Central memory CD4-positive, alpha-beta T cell (primary cell): ENCODE data around the gene KLF6.
"Not testable (repeated sequence)": the region's sequence is repeated elsewhere in the genome, so short reads cannot be mapped to it uniquely, and the experiment has no call there.

Experiments used
- DNase-seq: peaks from one replicate; pipeline ENCODE4 v3.0.0; 2022

KLF6 gene

GRCh38 chr10:3755440-3756359 is 29.3 kb downstream of the KLF6 start:
- no peak for DNase-seq

- no peak for DNase-seq
Measured at GRCh38 chr10:3754727-3755439, 30.1 kb downstream of the KLF6 start.

GRCh38 chr10:3750854-3751253 is 34.2 kb downstream of the KLF6 start:
- no peak for DNase-seq

GRCh38 chr10:3750006-3750816 is 34.8 kb downstream of the KLF6 start:
- no peak for DNase-seq

- no peak for DNase-seq
Measured at GRCh38 chr10:3749600-3749999, 35.4 kb downstream of the KLF6 start.

GRCh38 chr10:3749011-3749410 is 36.0 kb downstream of the KLF6 start:
- DNase-seq: no peak

- DNase-seq: no peak
Measured at GRCh38 chr10:3748484-3748883, 36.5 kb downstream of the KLF6 start.

GRCh38 chr10:3747984-3748383 is 37.0 kb downstream of the KLF6 start:
- DNase-seq: no peak

- DNase-seq: no peak
Measured at GRCh38 chr10:3747248-3747960, 37.6 kb downstream of the KLF6 start.

- DNase-seq: no peak
Measured at GRCh38 chr10:3746634-3747033, 38.4 kb downstream of the KLF6 start.

GRCh38 chr10:3745521-3745920 is 39.5 kb downstream of the KLF6 start:
- no peak for DNase-seq

GRCh38 chr10:3741688-3742461 is 43.1 kb downstream of the KLF6 start:
- no peak for DNase-seq

GRCh38 chr10:3740157-3740871 is 44.7 kb downstream of the KLF6 start:
- no peak for DNase-seq

GRCh38 chr10:3738855-3739350 is 46.1 kb downstream of the KLF6 start:
- DNase-seq: no peak

GRCh38 chr10:3737864-3738263 is 47.1 kb downstream of the KLF6 start:
- no peak for DNase-seq

GRCh38 chr10:3735175-3735574 is 49.8 kb downstream of the KLF6 start:
- DNase-seq: no peak

GRCh38 chr10:3734111-3734510 is 50.9 kb downstream of the KLF6 start:
- DNase-seq: no peak

- not testable (repeated sequence) for DNase-seq
Measured at GRCh38 chr10:3732183-3732582, 52.8 kb downstream of the KLF6 start.

GRCh38 chr10:3729397-3729976 is 55.5 kb downstream of the KLF6 start:
- no peak for DNase-seq

- no peak for DNase-seq
Measured at GRCh38 chr10:3728563-3728962, 56.4 kb downstream of the KLF6 start.
